ENCODE data around the gene REC8. TPM values are rescaled to one million over a fixed set of nuclear protein-coding genes. Genes with fewer than 3 reads are reported as not detected.

The REC8 gene
- total RNA-seq, 1 experiment from 2014 or later, result 7.6 TPM

DNA sequence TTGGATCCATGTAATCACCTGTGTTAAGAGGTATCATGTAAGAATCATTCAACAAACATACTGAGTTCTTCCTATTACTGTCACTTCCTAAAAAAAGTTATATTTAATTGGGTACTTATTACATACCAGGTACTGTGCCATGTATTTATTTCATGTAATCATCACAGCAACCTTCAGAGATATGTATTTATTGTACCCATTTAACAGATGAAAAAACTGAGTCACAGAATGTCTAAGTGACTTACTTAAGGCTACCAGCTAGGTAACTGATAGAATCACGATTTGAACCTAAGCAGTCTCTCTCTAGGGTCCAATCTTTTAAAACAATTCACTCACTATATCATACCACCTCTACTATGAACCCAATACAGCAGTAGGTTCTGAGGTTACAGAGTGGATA, 27.4 kb upstream of the REC8 start:
- Histone ChIP-seq H3K27me3 (ENCODE audit: insufficient read depth, low read length) (no peaks in the 10 kb centered on the region), H3K4me1 (ENCODE audit: control insufficient read depth in 1 of 2, insufficient read depth in 2 of 2, low read length in 2 of 2) (peaks cover 24 to 32% of the 10 kb centered on the region in 2 experiments), H3K9me2 (ENCODE audit: insufficient read depth) (no peaks in the 10 kb centered on the region), H3K9me3 (ENCODE audit: control insufficient read depth in 1 of 2, insufficient read depth in 1 of 2, low read depth in 1 of 2, low read length in 2 of 2) (no peaks in the 10 kb centered on the region), H3K27ac (ENCODE audit: low read depth, low read length) (no peak overlapping the region), H2AFZ (ENCODE audit: low read depth, low read length, poor library complexity, severe bottlenecking) (no peak overlapping the region), H3K79me2 (ENCODE audit: insufficient read depth, low read length) (peaks cover 61% of the 10 kb centered on the region), H3K4me3 (replicated peaks in 1 of 2; ENCODE audit: low read depth in 1 of 2, low read length in 2 of 2) (no peak overlapping the region), H4K20me1 (ENCODE audit: insufficient read depth) (no peaks in the 10 kb centered on the region), H3K9ac (ENCODE audit: low read length) (no peak overlapping the region), H3K4me2 (ENCODE audit: low read length) (no peak overlapping the region), H3K36me3 (ENCODE audit: control insufficient read depth in 1 of 2, insufficient read depth in 2 of 2, low read length in 2 of 2) (peaks cover 8 to 14% of the 10 kb centered on the region in 2 experiments; a peak in 3 of 4 replicates)
- TF ChIP-seq POLR2AphosphoS5 (IDR thresholded peaks at IDR 0.05; ENCODE audit: low read depth, low read length) (no peak), YY1 (IDR thresholded peaks at IDR 0.05; ENCODE audit: extremely low read depth, insufficient replicate concordance, low read depth, low read length) (no peak), SIN3A (IDR thresholded peaks at IDR 0.05; ENCODE audit: low read depth) (no peak), CBX3 (IDR thresholded peaks at IDR 0.05; ENCODE audit: low read depth) (no peak), RAD21 (IDR thresholded peaks at IDR 0.05; ENCODE audit: low read depth) (no peak)
- TF ChIP-seq, protein P1, sequence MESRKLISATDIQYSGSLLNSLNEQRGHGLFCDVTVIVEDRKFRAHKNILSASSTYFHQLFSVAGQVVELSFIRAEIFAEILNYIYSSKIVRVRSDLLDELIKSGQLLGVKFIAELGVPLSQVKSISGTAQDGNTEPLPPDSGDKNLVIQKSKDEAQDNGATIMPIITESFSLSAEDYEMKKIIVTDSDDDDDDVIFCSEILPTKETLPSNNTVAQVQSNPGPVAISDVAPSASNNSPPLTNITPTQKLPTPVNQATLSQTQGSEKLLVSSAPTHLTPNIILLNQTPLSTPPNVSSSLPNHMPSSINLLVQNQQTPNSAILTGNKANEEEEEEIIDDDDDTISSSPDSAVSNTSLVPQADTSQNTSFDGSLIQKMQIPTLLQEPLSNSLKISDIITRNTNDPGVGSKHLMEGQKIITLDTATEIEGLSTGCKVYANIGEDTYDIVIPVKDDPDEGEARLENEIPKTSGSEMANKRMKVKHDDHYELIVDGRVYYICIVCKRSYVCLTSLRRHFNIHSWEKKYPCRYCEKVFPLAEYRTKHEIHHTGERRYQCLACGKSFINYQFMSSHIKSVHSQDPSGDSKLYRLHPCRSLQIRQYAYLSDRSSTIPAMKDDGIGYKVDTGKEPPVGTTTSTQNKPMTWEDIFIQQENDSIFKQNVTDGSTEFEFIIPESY (IDR thresholded peaks at IDR 0.05; ENCODE audit: extremely low read depth, insufficient replicate concordance, low read length), result no peak
- TF ChIP-seq, protein P2, sequence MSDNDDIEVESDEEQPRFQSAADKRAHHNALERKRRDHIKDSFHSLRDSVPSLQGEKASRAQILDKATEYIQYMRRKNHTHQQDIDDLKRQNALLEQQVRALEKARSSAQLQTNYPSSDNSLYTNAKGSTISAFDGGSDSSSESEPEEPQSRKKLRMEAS (IDR thresholded peaks at IDR 0.05), result no peak
- POLR2A ChIA-PET, result no interaction called here
- RAD21 ChIA-PET (ENCODE audit: low non-redundant PET in 1 of 2, low total read pairs in 2 of 2, uncharacterized antibody in 2 of 2, unreplicated experiment in 2 of 2), result no interaction called here
- DNase-seq (ENCODE audit: low read depth, low spot score), result no peak
- intact Hi-C loops (cut with micrococcal nuclease), result no loop called here
- no peak for ATAC-seq
- CTCF ChIA-PET, result no interaction called here
- no TSS peak for BruUV-seq (replicated peaks)

DNA sequence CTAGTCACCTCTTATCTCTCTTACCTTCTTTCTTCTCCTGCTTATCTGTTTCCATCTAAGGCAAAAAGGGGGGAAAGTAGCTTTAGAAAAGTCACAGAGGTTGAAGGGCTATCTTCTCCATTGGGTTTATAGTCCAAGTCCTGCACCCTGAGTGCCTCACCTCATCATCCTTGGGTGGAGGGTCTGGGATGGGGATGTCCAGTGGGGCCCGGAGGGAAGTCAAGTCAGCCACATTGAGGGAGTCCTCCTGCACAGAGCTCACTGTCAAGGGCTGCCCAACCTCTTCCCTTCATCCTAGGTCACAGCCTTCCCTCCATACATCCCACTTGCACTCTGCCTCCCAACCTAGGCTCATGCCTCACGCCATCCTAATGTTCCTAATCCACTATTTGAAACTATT, 26.7 kb upstream of the REC8 start:
- ATAC-seq (no peak), DNase-seq (ENCODE audit: low read depth, low spot score) (no peak)
- H3K27me3 ChIP-seq (ENCODE audit: insufficient read depth, low read length), result no peaks in the 10 kb centered on the region
- RAD21 ChIA-PET (ENCODE audit: low non-redundant PET in 1 of 2, low total read pairs in 2 of 2, uncharacterized antibody in 2 of 2, unreplicated experiment in 2 of 2), result no interaction called here
- H2AFZ ChIP-seq (ENCODE audit: low read depth, low read length, poor library complexity, severe bottlenecking), result no peak overlapping the region
- H3K27ac ChIP-seq (ENCODE audit: low read depth, low read length), result peak overlapping the region; percentile 83
- H3K36me3 ChIP-seq (ENCODE audit: control insufficient read depth in 1 of 2, insufficient read depth in 2 of 2, low read length in 2 of 2), result peaks cover 16 to 19% of the 10 kb centered on the region in 2 experiments; a peak in 3 of 4 replicates
- peaks cover 19 to 27% of the 10 kb centered on the region in 2 experiments for H3K4me1 ChIP-seq (ENCODE audit: control insufficient read depth in 1 of 2, insufficient read depth in 2 of 2, low read length in 2 of 2)
- POLR2A ChIA-PET, result interaction anchor here (2.3 kb wide), 1 partner anchor 51 kb away, joined by 9 read pairs; the partner anchor contains the start of gene PCK2
- H3K9me3 ChIP-seq (ENCODE audit: control insufficient read depth in 1 of 2, insufficient read depth in 1 of 2, low read depth in 1 of 2, low read length in 2 of 2), result no peaks in the 10 kb centered on the region
- peak overlapping the region; percentile 86 for H3K9ac ChIP-seq (ENCODE audit: low read length)
- intact Hi-C loops (cut with micrococcal nuclease), result no loop called here
- H3K4me3 ChIP-seq (replicated peaks in 1 of 2; ENCODE audit: low read depth in 1 of 2, low read length in 2 of 2), result peak overlapping the region; percentile 97 to 99
- BruUV-seq (replicated peaks), result no TSS peak
- no peaks in the 10 kb centered on the region for H4K20me1 ChIP-seq (ENCODE audit: insufficient read depth)
- H3K79me2 ChIP-seq (ENCODE audit: insufficient read depth, low read length), result peaks cover 61% of the 10 kb centered on the region
- H3K4me2 ChIP-seq (ENCODE audit: low read length), result peak overlapping the region; percentile 92
- CTCF ChIA-PET, result interaction anchor here (2.4 to 3.9 kb wide), 2 partner anchors 16 to 36 kb away, joined by 7 to 19 read pairs; partner anchors contain the start of gene IRF9
- no peaks in the 10 kb centered on the region for H3K9me2 ChIP-seq (ENCODE audit: insufficient read depth)
- TF ChIP-seq ELF1 (IDR thresholded peaks at IDR 0.05; ENCODE audit: borderline replicate concordance, low read depth) (no peak), ZFX (IDR thresholded peaks at IDR 0.05) (no peak), TCF7L2 (IDR thresholded peaks at IDR 0.05; ENCODE audit: borderline replicate concordance, extremely low read depth, insufficient read depth, insufficient read length) (no peak), SIN3A (IDR thresholded peaks at IDR 0.05; ENCODE audit: low read depth) (no peak), ZNF274 (IDR thresholded peaks at IDR 0.05; ENCODE audit: low read depth, low read length) (no peak), YY1 (IDR thresholded peaks at IDR 0.05; ENCODE audit: extremely low read depth, insufficient replicate concordance, low read depth, low read length) (no peak), JUND (IDR thresholded peaks at IDR 0.05) (no peak)
- TF ChIP-seq, protein P1 (IDR thresholded peaks at IDR 0.05; ENCODE audit: extremely low read depth, insufficient replicate concordance, low read length), result no peak

All from HCT116 (cell line).